HCT116 (cell line): Measurements from ENCODE around the gene ANKFN1. TPM values are rescaled to one million over a fixed set of nuclear protein-coding genes. Genes with fewer than 3 reads are reported as not detected.

ENCODE experiments used
- ATAC-seq: fragments of 200-7000 bp; cut with Tn5 transposase; 2 replicates; pipeline ENCODE4 v1.9.1; 2020; ENCODE audit warnings: mild to moderate bottlenecking, moderate library complexity
- BruUV-seq: library from RNA; stranded (reverse); fragments of 400-500 nt; replicated peaks from 2 replicates; lab custom pipeline; 2021; lab: Mats Ljungman, UMichigan
- CTCF ChIA-PET: fragments of 300-600 bp; sonication (Branson Sonifier 250); formaldehyde crosslinking; loops from one replicate; lab custom pipeline; 2021; ENCODE audit warnings: antibody characterized with exemption; lab: Charles Lee
- POLR2A ChIA-PET: fragments of 300-600, 350-600 bp; sonication (Branson Sonifier 250); formaldehyde crosslinking; loops from one replicate; lab custom pipeline; 2021; ENCODE audit warnings: antibody characterized with exemption; lab: Charles Lee
- RAD21 ChIA-PET, 2 experiments: fragments of 300-600 bp; sonication (Branson Sonifier 250); formaldehyde crosslinking; loops; one replicate each; lab custom pipeline; 2023; ENCODE audit warnings: low total read pairs in 2 of 2; ENCODE audit not compliant: uncharacterized antibody in 2 of 2, unreplicated experiment in 2 of 2, low non-redundant PET in 1 of 2; lab: Charles Lee
- DNase-seq: peaks from one replicate; pipeline ENCODE4 v3.0.0-alpha.2; 2010; ENCODE audit warnings: low read depth, low spot score
- H2AFZ ChIP-seq: fragments of 200-600 bp; shearing (Covaris generic), sonication (generic); 2 replicates; pipeline ENCODE4 v1.6.1; 2017; ENCODE audit warnings: low read depth, mixed run types, mixed read lengths, antibody characterized with exemption, low read length; ENCODE audit not compliant: poor library complexity, severe bottlenecking
- H3K27ac ChIP-seq: 2 replicates; pipeline ENCODE4 v1.5.1; 2012; ENCODE audit warnings: low read depth, low read length
- H3K27me3 ChIP-seq: fragments of 200-600 bp; sonication (generic); 2 replicates; pipeline ENCODE4 v1.6.1; 2016; ENCODE audit warnings: mixed run types, low read length, mixed read lengths; ENCODE audit not compliant: insufficient read depth
- H3K36me3 ChIP-seq, 2 experiments: fragments of 200-500 bp in 1 of 2; fragments of 200-600 bp in 1 of 2; sonication (Bioruptor generic) in 1 of 2; sonication (generic) in 1 of 2; 2 replicates each; pipeline versions ENCODE4 v1.5.1 to v1.6.1; 2014 to 2016; ENCODE audit warnings: low read length in 2 of 2, inconsistent platforms in 1 of 2, mixed read lengths in 1 of 2, mixed run types in 1 of 2; ENCODE audit not compliant: insufficient read depth in 2 of 2, control insufficient read depth in 1 of 2
- H3K4me1 ChIP-seq, 2 experiments: fragments of 200-600 bp in 1 of 2; sonication (generic) in 1 of 2; 2 replicates each; pipeline versions ENCODE4 v1.5.1 to v1.6.1; 2012 to 2017; ENCODE audit warnings: low read length in 2 of 2, inconsistent platforms in 1 of 2, mild to moderate bottlenecking in 1 of 2, mixed read lengths in 1 of 2, mixed run types in 1 of 2, moderate library complexity in 1 of 2; ENCODE audit not compliant: insufficient read depth in 2 of 2, control insufficient read depth in 1 of 2
- H3K4me2 ChIP-seq: fragments of 200-600 bp; sonication (generic); 2 replicates; pipeline ENCODE4 v1.6.1; 2017; ENCODE audit warnings: mixed run types, low read length, mixed read lengths
- H3K4me3 ChIP-seq, 2 experiments: fragments of 200-600 bp in 1 of 2; sonication (generic) in 1 of 2; replicated peaks in 1 of 2; 2 replicates each; pipeline ENCODE4 v1.5.1; 2011 to 2016; ENCODE audit warnings: low read length in 2 of 2, control low read depth in 1 of 2, low read depth in 1 of 2, mild to moderate bottlenecking in 1 of 2, mixed read lengths in 1 of 2, mixed run types in 1 of 2
- H3K79me2 ChIP-seq: fragments of 200-600 bp; sonication (generic); 2 replicates; pipeline ENCODE4 v1.6.1; 2017; ENCODE audit warnings: mild to moderate bottlenecking, mixed run types, low read length, moderate library complexity, mixed read lengths; ENCODE audit not compliant: insufficient read depth
- H3K9ac ChIP-seq: fragments of 200-600 bp; sonication (generic); 2 replicates; pipeline ENCODE4 v1.6.1; 2016; ENCODE audit warnings: low read length, mixed read lengths
- H3K9me2 ChIP-seq: fragments of 200-600 bp; sonication (generic), shearing (Covaris generic); 2 replicates; pipeline ENCODE4 v1.6.1; 2017; ENCODE audit warnings: mixed run types, mild to moderate bottlenecking, moderate library complexity; ENCODE audit not compliant: insufficient read depth
- H3K9me3 ChIP-seq, 2 experiments: fragments of 200-500 bp in 1 of 2; fragments of 200-600 bp in 1 of 2; sonication (Bioruptor generic) in 1 of 2; sonication (generic) in 1 of 2; 2 replicates each; pipeline ENCODE4 v1.6.1; 2014 to 2017; ENCODE audit warnings: low read length in 2 of 2, mixed read lengths in 2 of 2, inconsistent platforms in 1 of 2, low read depth in 1 of 2, mild to moderate bottlenecking in 1 of 2, mixed run types in 1 of 2, moderate library complexity in 1 of 2; ENCODE audit not compliant: control insufficient read depth in 1 of 2, insufficient read depth in 1 of 2
- H4K20me1 ChIP-seq: fragments of 200-600 bp; sonication (generic), shearing (Covaris generic); 2 replicates; pipeline ENCODE4 v1.6.1; 2017; ENCODE audit warnings: mixed run types, mild to moderate bottlenecking, moderate library complexity; ENCODE audit not compliant: insufficient read depth
- CBX3 ChIP-seq: IDR thresholded peaks from 2 replicates; pipeline ENCODE4 v1.6.1; 2012; ENCODE audit warnings: low read depth
- CEBPB ChIP-seq: IDR thresholded peaks from 2 replicates; pipeline ENCODE4 v1.6.1; 2012; ENCODE audit warnings: low read depth
- EGR1 ChIP-seq: IDR thresholded peaks from 2 replicates; pipeline ENCODE4 v1.6.1; 2012; ENCODE audit warnings: low read depth
- ELF1 ChIP-seq: IDR thresholded peaks from 2 replicates; pipeline ENCODE4 v1.6.1; 2012; ENCODE audit warnings: low read depth, borderline replicate concordance
- JUND ChIP-seq: IDR thresholded peaks from 2 replicates; pipeline ENCODE4 v1.6.1; 2012
- POLR2A ChIP-seq: IDR thresholded peaks from 2 replicates; pipeline ENCODE4 v1.7.0; 2011; ENCODE audit warnings: borderline replicate concordance; ENCODE audit not compliant: insufficient read depth, insufficient read length; ENCODE audit errors: extremely low read depth
- RAD21 ChIP-seq: IDR thresholded peaks from 2 replicates; pipeline ENCODE4 v1.6.1; 2012; ENCODE audit warnings: low read depth, mild to moderate bottlenecking
- TCF7L2 ChIP-seq: IDR thresholded peaks from 2 replicates; pipeline ENCODE4 v1.7.0; 2011; ENCODE audit warnings: borderline replicate concordance, inconsistent platforms; ENCODE audit not compliant: insufficient read depth, insufficient read length; ENCODE audit errors: extremely low read depth
- ZFX ChIP-seq: fragments of 450-650 bp; IDR thresholded peaks from 2 replicates; pipeline ENCODE4 v1.6.1; 2017
- intact Hi-C: fragments of 100-400 bp; cut with micrococcal nuclease; formaldehyde crosslinking; loops from 2 replicates; pipeline ENCODE4 v1.10.0; 2022
- total RNA-seq: library from RNA; stranded (reverse); gene quantifications from one replicate; pipeline ENCODE4 v1.2.1, GENCODE V29; 2021; ENCODE audit not compliant: unreplicated experiment
- TF ChIP-seq, protein P1 (sequence below): IDR thresholded peaks from 2 replicates; pipeline ENCODE4 v1.6.1; 2012
- TF ChIP-seq, protein P2 (sequence below): IDR thresholded peaks from 2 replicates; pipeline ENCODE4 v1.6.1; 2011; ENCODE audit warnings: mild to moderate bottlenecking, low read length, moderate library complexity; ENCODE audit not compliant: insufficient replicate concordance; ENCODE audit errors: extremely low read depth
- TF ChIP-seq, protein P3 (sequence below): IDR thresholded peaks from 2 replicates; pipeline ENCODE4 v1.6.1; 2012; ENCODE audit warnings: low read depth
- TF ChIP-seq, protein P4 (sequence below), 3 experiments: fragments of 200-600 bp in 1 of 3; sonication (generic) in 1 of 3; IDR thresholded peaks in 2 of 3; conservative IDR thresholded peaks in 1 of 3; 2 replicates each; pipeline ENCODE4 v1.5.1; 2012 to 2017; ENCODE audit warnings: low read depth in 2 of 3, low read length in 2 of 3, antibody characterized with exemption in 1 of 3, borderline replicate concordance in 1 of 3, control low read depth in 1 of 3, mild to moderate bottlenecking in 1 of 3, mixed read lengths in 1 of 3, mixed run types in 1 of 3, moderate library complexity in 1 of 3; ENCODE audit not compliant: insufficient read depth in 1 of 3

The ANKFN1 gene
- total RNA-seq, 1 experiment from 2014 or later = 1.1 TPM

DNA sequence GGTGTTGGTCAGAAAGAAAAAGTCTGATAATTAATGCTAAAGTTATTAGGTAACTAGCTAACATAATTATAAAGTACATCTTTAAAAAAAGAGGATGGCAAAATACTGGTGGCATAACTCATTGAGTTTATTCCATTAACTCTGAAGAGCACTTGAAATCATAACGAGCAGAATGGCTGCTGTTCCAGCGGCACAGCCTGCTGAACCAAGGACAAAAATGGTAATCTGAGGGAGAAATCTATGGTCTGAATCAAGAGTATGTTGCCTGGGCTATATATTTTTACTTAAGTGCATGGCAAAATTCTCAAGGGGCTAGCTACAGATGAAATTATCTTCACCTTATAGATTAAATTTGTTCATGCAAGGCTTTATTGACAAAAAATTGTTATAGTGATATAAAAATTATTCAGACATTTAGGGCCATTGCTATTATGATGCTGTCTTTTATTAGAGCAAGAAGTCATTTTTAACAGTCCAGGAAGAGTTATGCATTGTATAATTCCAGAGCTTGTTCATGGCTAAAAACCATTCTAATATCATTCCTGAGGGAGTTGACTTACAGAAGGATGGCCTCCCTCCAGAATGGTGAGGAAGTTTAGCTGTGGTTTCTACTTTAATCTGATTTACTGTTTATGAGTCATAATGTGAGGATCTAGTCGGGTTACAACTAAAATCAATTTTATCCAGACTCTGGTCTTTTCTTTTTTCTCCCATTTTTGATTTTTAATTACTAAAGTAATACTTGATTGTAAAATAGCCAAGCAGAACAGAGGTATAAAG lies 41.4 kb upstream of the ANKFN1 start:
- DNase-seq (no peak), ATAC-seq (no peak)
- Histone ChIP-seq H3K79me2 (no peaks in the 10 kb centered on the region), H3K9me3 (no peaks in the 10 kb centered on the region), H3K27ac (no peak overlapping the region), H3K4me2 (no peak overlapping the region), H3K9me2 (no peaks in the 10 kb centered on the region), H3K36me3 (no peaks in the 10 kb centered on the region), H3K9ac (no peak overlapping the region), H3K27me3 (peaks cover 31% of the 10 kb centered on the region), H2AFZ (no peak overlapping the region), H4K20me1 (no peaks in the 10 kb centered on the region), H3K4me1 (peaks cover 0 to 4% of the 10 kb centered on the region in 2 experiments; a peak in 2 of 4 replicates), H3K4me3 (no peak overlapping the region)
- intact Hi-C loops = no loop called here
- POLR2A ChIA-PET = no interaction called here
- BruUV-seq = no TSS peak
- CTCF ChIA-PET = interaction anchor here (1.0 kb wide), 1 partner anchor 365 kb away, joined by 3 read pairs; no protein-coding TSS in a partner anchor
- RAD21 ChIA-PET = no interaction called here
- TF ChIP-seq EGR1 (no peak), CEBPB (no peak), RAD21 (no peak), JUND (no peak), TCF7L2 (no peak), CBX3 (no peak), POLR2A (no peak), ZFX (no peak), ELF1 (no peak)
- TF ChIP-seq, protein P1, sequence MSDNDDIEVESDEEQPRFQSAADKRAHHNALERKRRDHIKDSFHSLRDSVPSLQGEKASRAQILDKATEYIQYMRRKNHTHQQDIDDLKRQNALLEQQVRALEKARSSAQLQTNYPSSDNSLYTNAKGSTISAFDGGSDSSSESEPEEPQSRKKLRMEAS = no peak
- TF ChIP-seq, protein P2, sequence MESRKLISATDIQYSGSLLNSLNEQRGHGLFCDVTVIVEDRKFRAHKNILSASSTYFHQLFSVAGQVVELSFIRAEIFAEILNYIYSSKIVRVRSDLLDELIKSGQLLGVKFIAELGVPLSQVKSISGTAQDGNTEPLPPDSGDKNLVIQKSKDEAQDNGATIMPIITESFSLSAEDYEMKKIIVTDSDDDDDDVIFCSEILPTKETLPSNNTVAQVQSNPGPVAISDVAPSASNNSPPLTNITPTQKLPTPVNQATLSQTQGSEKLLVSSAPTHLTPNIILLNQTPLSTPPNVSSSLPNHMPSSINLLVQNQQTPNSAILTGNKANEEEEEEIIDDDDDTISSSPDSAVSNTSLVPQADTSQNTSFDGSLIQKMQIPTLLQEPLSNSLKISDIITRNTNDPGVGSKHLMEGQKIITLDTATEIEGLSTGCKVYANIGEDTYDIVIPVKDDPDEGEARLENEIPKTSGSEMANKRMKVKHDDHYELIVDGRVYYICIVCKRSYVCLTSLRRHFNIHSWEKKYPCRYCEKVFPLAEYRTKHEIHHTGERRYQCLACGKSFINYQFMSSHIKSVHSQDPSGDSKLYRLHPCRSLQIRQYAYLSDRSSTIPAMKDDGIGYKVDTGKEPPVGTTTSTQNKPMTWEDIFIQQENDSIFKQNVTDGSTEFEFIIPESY = no peak
- TF ChIP-seq, protein P3, sequence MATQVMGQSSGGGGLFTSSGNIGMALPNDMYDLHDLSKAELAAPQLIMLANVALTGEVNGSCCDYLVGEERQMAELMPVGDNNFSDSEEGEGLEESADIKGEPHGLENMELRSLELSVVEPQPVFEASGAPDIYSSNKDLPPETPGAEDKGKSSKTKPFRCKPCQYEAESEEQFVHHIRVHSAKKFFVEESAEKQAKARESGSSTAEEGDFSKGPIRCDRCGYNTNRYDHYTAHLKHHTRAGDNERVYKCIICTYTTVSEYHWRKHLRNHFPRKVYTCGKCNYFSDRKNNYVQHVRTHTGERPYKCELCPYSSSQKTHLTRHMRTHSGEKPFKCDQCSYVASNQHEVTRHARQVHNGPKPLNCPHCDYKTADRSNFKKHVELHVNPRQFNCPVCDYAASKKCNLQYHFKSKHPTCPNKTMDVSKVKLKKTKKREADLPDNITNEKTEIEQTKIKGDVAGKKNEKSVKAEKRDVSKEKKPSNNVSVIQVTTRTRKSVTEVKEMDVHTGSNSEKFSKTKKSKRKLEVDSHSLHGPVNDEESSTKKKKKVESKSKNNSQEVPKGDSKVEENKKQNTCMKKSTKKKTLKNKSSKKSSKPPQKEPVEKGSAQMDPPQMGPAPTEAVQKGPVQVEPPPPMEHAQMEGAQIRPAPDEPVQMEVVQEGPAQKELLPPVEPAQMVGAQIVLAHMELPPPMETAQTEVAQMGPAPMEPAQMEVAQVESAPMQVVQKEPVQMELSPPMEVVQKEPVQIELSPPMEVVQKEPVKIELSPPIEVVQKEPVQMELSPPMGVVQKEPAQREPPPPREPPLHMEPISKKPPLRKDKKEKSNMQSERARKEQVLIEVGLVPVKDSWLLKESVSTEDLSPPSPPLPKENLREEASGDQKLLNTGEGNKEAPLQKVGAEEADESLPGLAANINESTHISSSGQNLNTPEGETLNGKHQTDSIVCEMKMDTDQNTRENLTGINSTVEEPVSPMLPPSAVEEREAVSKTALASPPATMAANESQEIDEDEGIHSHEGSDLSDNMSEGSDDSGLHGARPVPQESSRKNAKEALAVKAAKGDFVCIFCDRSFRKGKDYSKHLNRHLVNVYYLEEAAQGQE = no peak
- TF ChIP-seq, protein P4, sequence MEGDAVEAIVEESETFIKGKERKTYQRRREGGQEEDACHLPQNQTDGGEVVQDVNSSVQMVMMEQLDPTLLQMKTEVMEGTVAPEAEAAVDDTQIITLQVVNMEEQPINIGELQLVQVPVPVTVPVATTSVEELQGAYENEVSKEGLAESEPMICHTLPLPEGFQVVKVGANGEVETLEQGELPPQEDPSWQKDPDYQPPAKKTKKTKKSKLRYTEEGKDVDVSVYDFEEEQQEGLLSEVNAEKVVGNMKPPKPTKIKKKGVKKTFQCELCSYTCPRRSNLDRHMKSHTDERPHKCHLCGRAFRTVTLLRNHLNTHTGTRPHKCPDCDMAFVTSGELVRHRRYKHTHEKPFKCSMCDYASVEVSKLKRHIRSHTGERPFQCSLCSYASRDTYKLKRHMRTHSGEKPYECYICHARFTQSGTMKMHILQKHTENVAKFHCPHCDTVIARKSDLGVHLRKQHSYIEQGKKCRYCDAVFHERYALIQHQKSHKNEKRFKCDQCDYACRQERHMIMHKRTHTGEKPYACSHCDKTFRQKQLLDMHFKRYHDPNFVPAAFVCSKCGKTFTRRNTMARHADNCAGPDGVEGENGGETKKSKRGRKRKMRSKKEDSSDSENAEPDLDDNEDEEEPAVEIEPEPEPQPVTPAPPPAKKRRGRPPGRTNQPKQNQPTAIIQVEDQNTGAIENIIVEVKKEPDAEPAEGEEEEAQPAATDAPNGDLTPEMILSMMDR (IDR thresholded peaks at IDR 0.05 in 2 of 3, conservative IDR thresholded peaks at IDR 0.05 in 1 of 3; ENCODE audit: borderline replicate concordance in 1 of 3, insufficient read depth in 1 of 3, low read depth in 2 of 3, low read length in 2 of 3) = no peak
